ENCODE results near the gene PALLD.

The PALLD gene

GRCh38 chr4:168793542-168793941 is 296.7 kb downstream of the PALLD start:
- Histone ChIP-seq H4K20me1 (ENCODE audit: insufficient read depth, low read length) (no peaks in the 10 kb centered on the region), H3K27ac (ENCODE audit: low read depth, low read length, poor library complexity, severe bottlenecking) (no peak overlapping the region), H3K4me1 (ENCODE audit: insufficient read depth, low read length, severe bottlenecking) (peaks cover 4% of the 10 kb centered on the region), H3K9ac (ENCODE audit: low read length) (no peak overlapping the region), H3K4me2 (ENCODE audit: low read length) (no peak overlapping the region), H3K4me3 (ENCODE audit: low read depth, low read length, poor library complexity, severe bottlenecking) (no peak overlapping the region), H3K9me3 (ENCODE audit: low read length) (no peaks in the 10 kb centered on the region), H3F3A (ENCODE audit: insufficient read depth, low read length) (no peaks in the 10 kb centered on the region), H3K9me2 (ENCODE audit: low read depth, low read length) (no peaks in the 10 kb centered on the region), H3K79me2 (ENCODE audit: insufficient read depth, low read length) (no peaks in the 10 kb centered on the region), H3K36me3 (ENCODE audit: insufficient read depth, low read length) (no peaks in the 10 kb centered on the region), H2AFZ (ENCODE audit: low read length) (no peak overlapping the region), H3K27me3 (ENCODE audit: insufficient read depth, low read length) (no peaks in the 10 kb centered on the region)
- TF ChIP-seq, protein P1, sequence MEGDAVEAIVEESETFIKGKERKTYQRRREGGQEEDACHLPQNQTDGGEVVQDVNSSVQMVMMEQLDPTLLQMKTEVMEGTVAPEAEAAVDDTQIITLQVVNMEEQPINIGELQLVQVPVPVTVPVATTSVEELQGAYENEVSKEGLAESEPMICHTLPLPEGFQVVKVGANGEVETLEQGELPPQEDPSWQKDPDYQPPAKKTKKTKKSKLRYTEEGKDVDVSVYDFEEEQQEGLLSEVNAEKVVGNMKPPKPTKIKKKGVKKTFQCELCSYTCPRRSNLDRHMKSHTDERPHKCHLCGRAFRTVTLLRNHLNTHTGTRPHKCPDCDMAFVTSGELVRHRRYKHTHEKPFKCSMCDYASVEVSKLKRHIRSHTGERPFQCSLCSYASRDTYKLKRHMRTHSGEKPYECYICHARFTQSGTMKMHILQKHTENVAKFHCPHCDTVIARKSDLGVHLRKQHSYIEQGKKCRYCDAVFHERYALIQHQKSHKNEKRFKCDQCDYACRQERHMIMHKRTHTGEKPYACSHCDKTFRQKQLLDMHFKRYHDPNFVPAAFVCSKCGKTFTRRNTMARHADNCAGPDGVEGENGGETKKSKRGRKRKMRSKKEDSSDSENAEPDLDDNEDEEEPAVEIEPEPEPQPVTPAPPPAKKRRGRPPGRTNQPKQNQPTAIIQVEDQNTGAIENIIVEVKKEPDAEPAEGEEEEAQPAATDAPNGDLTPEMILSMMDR (IDR thresholded peaks at IDR 0.05; ENCODE audit: low read length) = no peak
- TF ChIP-seq EZH2 (IDR thresholded peaks at IDR 0.05; ENCODE audit: borderline replicate concordance, low read length) = no peak

GRCh38 chr4:168794092-168794707 is 297.3 kb downstream of the PALLD start:
- no peaks in the 10 kb centered on the region for H4K20me1 ChIP-seq (ENCODE audit: insufficient read depth, low read length)
- TF ChIP-seq EZH2 (IDR thresholded peaks at IDR 0.05; ENCODE audit: borderline replicate concordance, low read length) = no peak
- TF ChIP-seq, protein P1 (IDR thresholded peaks at IDR 0.05; ENCODE audit: low read length) = no peak
- no peak overlapping the region for H3K4me2 ChIP-seq (ENCODE audit: low read length)
- peaks cover 4% of the 10 kb centered on the region for H3K4me1 ChIP-seq (ENCODE audit: insufficient read depth, low read length, severe bottlenecking)
- H3K9me2 ChIP-seq (ENCODE audit: low read depth, low read length) = no peaks in the 10 kb centered on the region
- no peaks in the 10 kb centered on the region for H3K9me3 ChIP-seq (ENCODE audit: low read length)
- no peak overlapping the region for H3K27ac ChIP-seq (ENCODE audit: low read depth, low read length, poor library complexity, severe bottlenecking)
- H2AFZ ChIP-seq (ENCODE audit: low read length) = no peak overlapping the region
- H3K4me3 ChIP-seq (ENCODE audit: low read depth, low read length, poor library complexity, severe bottlenecking) = no peak overlapping the region
- no peak overlapping the region for H3K9ac ChIP-seq (ENCODE audit: low read length)
- H3K79me2 ChIP-seq (ENCODE audit: insufficient read depth, low read length) = no peaks in the 10 kb centered on the region
- no peaks in the 10 kb centered on the region for H3K36me3 ChIP-seq (ENCODE audit: insufficient read depth, low read length)
- H3F3A ChIP-seq (ENCODE audit: insufficient read depth, low read length) = no peaks in the 10 kb centered on the region
- no peaks in the 10 kb centered on the region for H3K27me3 ChIP-seq (ENCODE audit: insufficient read depth, low read length)

DNA sequence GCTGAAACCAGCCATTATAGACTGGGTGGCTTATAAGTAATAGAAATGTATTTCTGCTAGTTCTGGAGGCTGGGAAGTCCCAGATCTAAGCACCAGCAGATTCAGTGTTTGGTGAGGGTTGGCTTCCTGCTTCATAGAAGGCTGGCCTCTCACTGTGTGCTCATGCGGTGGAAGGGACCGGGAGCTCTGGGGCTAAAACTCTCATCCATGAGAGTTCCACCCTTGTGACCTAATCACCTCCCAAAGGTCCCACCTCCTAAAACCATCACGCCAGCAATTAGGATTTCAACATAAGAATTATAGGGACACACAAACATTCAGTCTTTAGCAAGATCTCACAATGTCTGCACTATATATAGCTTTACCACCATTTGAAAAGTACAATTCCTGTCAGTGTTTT is 298.0 kb downstream of the PALLD start:
- no peak overlapping the region for H3K27ac ChIP-seq (ENCODE audit: low read depth, low read length, poor library complexity, severe bottlenecking)
- H3K9me3 ChIP-seq (ENCODE audit: low read length) = no peaks in the 10 kb centered on the region
- H3K9ac ChIP-seq (ENCODE audit: low read length) = no peak overlapping the region
- H3K79me2 ChIP-seq (ENCODE audit: insufficient read depth, low read length) = no peaks in the 10 kb centered on the region
- TF ChIP-seq, protein P1 (IDR thresholded peaks at IDR 0.05; ENCODE audit: low read length) = no peak
- no peak for TF ChIP-seq EZH2 (IDR thresholded peaks at IDR 0.05; ENCODE audit: borderline replicate concordance, low read length)
- no peaks in the 10 kb centered on the region for H3F3A ChIP-seq (ENCODE audit: insufficient read depth, low read length)
- no peaks in the 10 kb centered on the region for H4K20me1 ChIP-seq (ENCODE audit: insufficient read depth, low read length)
- H3K4me2 ChIP-seq (ENCODE audit: low read length) = no peak overlapping the region
- no peaks in the 10 kb centered on the region for H3K36me3 ChIP-seq (ENCODE audit: insufficient read depth, low read length)
- H3K4me1 ChIP-seq (ENCODE audit: insufficient read depth, low read length, severe bottlenecking) = peaks cover 2% of the 10 kb centered on the region
- H2AFZ ChIP-seq (ENCODE audit: low read length) = no peak overlapping the region
- no peaks in the 10 kb centered on the region for H3K9me2 ChIP-seq (ENCODE audit: low read depth, low read length)
- no peaks in the 10 kb centered on the region for H3K27me3 ChIP-seq (ENCODE audit: insufficient read depth, low read length)
- no peak overlapping the region for H3K4me3 ChIP-seq (ENCODE audit: low read depth, low read length, poor library complexity, severe bottlenecking)
